Neural progenitor cell (in vitro differentiated cells): Measurements from ENCODE around the gene UBIAD1.

ENCODE experiments used
- EZH2phosphoT487 ChIP-seq: fragments of 200-600 bp; sonication (generic); IDR thresholded peaks from 2 replicates; pipeline ENCODE4 v1.6.1; 2017; ENCODE audit warnings: antibody characterized with exemption
- TF ChIP-seq, protein P1 (sequence below): fragments of 200-600 bp; sonication (generic); IDR thresholded peaks from 2 replicates; pipeline ENCODE4 v1.5.1; 2017; ENCODE audit warnings: antibody characterized with exemption, mild to moderate bottlenecking

DNA sequence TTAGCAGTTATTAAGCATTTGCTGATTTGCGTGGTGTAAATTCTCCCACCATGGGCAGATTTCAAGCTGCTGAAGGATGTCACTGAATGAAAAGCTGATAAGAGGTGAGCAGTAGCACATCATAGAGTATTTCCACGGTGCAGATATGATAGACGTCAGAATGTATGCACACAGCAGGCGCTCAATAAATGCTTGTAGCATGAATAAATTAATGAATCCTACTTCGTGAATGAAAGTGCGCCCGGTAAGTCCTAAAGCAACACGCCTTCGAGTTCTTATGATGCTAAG is 510 bp upstream of the UBIAD1 start:
- TF ChIP-seq, protein P1, sequence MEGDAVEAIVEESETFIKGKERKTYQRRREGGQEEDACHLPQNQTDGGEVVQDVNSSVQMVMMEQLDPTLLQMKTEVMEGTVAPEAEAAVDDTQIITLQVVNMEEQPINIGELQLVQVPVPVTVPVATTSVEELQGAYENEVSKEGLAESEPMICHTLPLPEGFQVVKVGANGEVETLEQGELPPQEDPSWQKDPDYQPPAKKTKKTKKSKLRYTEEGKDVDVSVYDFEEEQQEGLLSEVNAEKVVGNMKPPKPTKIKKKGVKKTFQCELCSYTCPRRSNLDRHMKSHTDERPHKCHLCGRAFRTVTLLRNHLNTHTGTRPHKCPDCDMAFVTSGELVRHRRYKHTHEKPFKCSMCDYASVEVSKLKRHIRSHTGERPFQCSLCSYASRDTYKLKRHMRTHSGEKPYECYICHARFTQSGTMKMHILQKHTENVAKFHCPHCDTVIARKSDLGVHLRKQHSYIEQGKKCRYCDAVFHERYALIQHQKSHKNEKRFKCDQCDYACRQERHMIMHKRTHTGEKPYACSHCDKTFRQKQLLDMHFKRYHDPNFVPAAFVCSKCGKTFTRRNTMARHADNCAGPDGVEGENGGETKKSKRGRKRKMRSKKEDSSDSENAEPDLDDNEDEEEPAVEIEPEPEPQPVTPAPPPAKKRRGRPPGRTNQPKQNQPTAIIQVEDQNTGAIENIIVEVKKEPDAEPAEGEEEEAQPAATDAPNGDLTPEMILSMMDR: peak; percentile 28
- no peak for TF ChIP-seq EZH2phosphoT487
